Memory B cell (primary cell): Measurements from ENCODE around the gene CD99L2.

ENCODE experiments used
- ATAC-seq: fragments of 150-1000 bp; cut with Tn5 transposase; 2 replicates; pipeline ENCODE4 v1.10.0; 2021; ENCODE audit warnings: low read depth, mild to moderate bottlenecking, moderate library complexity
- DNase-seq, 2 donors: peaks; one replicate each; pipeline ENCODE4 v3.0.0; 2022; ENCODE audit warnings: low spot score in 2 of 2
- H3K27ac Mint-ChIP-seq: one replicate; pipeline ENCODE4 v1.8.0; 2022; ENCODE audit warnings: mild to moderate bottlenecking, moderate library complexity, mixed read lengths
- H3K27me3 Mint-ChIP-seq: one replicate; pipeline ENCODE4 v1.8.0; 2022; ENCODE audit warnings: mixed read lengths
- H3K36me3 Mint-ChIP-seq: one replicate; pipeline ENCODE4 v1.8.0; 2022; ENCODE audit warnings: mild to moderate bottlenecking, mixed read lengths
- H3K4me1 Mint-ChIP-seq: one replicate; pipeline ENCODE4 v1.8.0; 2022; ENCODE audit warnings: mixed read lengths
- H3K4me3 Mint-ChIP-seq: one replicate; pipeline ENCODE4 v1.8.0; 2022; ENCODE audit warnings: mild to moderate bottlenecking, moderate library complexity, mixed read lengths
- H3K9me3 Mint-ChIP-seq: one replicate; pipeline ENCODE4 v1.8.0; 2022; ENCODE audit warnings: mixed read lengths

Gene CD99L2

GRCh38 chrX:150774798-150775568, 123.5 kb downstream of the CD99L2 start:
- Mint-ChIP-seq H3K36me3 (peaks cover 3% of the 10 kb centered on the region), H3K4me1 (peaks cover 5% of the 10 kb centered on the region), H3K4me3 (no peak overlapping the region), H3K9me3 (no peaks in the 10 kb centered on the region), H3K27me3 (no peaks in the 10 kb centered on the region), H3K27ac (no peak overlapping the region)
- ATAC-seq (no peak), DNase-seq (no peak)

DNA sequence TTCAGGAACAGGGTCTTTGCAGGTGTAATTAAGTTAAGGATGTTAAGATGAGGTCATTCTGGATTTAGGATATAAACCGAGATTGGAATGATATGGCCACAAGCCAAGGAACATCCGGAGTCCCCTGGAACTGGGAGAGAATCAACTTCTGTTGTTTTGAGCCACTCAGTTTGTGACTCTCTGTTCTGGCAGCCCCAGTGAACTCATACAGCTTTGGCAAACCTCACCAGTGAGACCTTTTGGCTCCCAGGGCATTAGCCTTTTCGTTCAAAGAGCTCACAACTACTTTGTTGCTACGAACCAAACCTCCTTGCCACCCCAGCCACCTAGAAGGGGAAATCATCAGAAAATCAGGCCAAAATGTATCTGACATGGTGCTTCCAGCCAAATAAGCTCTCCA, 124.8 kb downstream of the CD99L2 start:
- Mint-ChIP-seq H3K4me1 (peaks cover 4% of the 10 kb centered on the region), H3K4me3 (no peak overlapping the region), H3K36me3 (peaks cover 3% of the 10 kb centered on the region), H3K9me3 (no peaks in the 10 kb centered on the region), H3K27me3 (no peaks in the 10 kb centered on the region), H3K27ac (no peak overlapping the region)
- no peak for DNase-seq
- no peak for ATAC-seq

DNA sequence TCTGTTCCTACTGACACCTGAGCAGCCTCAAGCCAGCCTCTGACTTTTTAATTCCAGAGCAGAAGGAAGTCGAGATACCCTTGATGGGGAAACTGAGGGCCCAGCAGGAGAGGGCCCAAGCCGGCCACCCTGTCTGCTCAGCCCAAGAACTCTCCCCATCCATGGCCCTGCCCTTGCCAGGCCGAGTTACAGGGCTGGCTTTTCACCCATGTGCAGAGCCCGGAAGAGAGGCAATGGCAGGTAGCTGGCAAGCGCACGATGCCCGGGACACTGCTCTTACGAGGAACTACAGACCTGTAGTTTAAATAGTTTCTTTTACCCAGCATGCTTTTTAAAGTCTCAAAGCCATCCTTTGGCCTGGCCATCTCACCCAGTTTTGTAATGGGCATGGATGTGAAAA, 125.4 kb downstream of the CD99L2 start:
- no peak overlapping the region for H3K4me3 Mint-ChIP-seq
- H3K27me3 Mint-ChIP-seq = no peaks in the 10 kb centered on the region
- no peaks in the 10 kb centered on the region for H3K9me3 Mint-ChIP-seq
- H3K36me3 Mint-ChIP-seq = peaks cover 3% of the 10 kb centered on the region
- H3K27ac Mint-ChIP-seq = no peak overlapping the region
- peaks cover 4% of the 10 kb centered on the region for H3K4me1 Mint-ChIP-seq
- ATAC-seq (no peak), DNase-seq (no peak)

DNA sequence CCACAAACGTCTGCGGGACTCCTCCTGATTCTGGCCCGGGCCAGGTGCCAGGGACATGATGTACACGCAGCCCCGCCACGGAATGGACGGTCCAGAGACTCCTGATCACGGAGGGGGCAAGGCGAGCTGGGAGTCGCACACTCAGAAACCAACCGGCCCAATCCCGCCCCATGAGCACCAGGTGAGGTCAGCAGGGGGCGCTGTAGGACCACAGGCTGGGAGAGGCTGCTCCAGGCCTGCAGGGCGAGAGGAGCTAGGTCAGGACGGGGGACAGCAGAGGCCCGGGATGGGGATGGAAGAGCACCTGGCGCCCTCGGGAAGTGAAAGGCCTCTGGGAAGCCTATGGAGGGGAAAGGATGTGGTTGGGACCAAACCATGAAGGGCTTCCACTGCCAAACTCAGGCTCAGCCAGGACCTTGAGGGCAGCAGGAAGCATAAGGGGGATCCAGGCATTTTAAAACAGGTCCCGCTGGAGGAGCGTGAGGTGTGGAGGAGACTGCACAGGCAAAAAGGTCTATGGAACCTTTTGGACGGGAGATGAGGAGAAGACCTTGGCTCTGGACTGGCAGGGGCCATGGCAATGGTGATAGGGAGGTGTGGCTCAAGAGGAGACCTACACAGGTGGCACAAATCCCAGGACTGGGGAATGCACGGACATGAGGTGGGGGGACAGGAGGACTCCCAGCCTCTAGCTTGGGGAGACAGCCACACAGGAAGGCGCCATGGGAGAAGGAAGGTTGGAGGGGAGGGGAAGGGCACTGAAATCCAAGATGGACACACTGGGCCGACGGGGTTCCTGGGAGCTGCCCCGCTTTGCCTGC, 126.1 kb downstream of the CD99L2 start:
- Mint-ChIP-seq H3K27me3 (no peaks in the 10 kb centered on the region), H3K27ac (no peak overlapping the region)

GRCh38 chrX:150771116-150771515, 127.4 kb downstream of the CD99L2 start:
- peaks cover 4% of the 10 kb centered on the region for H3K4me1 Mint-ChIP-seq
- no peaks in the 10 kb centered on the region for H3K27me3 Mint-ChIP-seq
- H3K36me3 Mint-ChIP-seq = no peaks in the 10 kb centered on the region
- no peaks in the 10 kb centered on the region for H3K9me3 Mint-ChIP-seq
- DNase-seq (no peak), ATAC-seq (no peak)
- no peak overlapping the region for H3K27ac Mint-ChIP-seq
- H3K4me3 Mint-ChIP-seq = no peak overlapping the region

More for the DNA sequence above, 126.1 kb downstream of the CD99L2 start:
- Mint-ChIP-seq H3K36me3 (peaks cover 3% of the 10 kb centered on the region), H3K4me3 (no peak overlapping the region), H3K9me3 (no peaks in the 10 kb centered on the region), H3K4me1 (peaks cover 4% of the 10 kb centered on the region)
- peak; percentile 59 to 71 for DNase-seq
- peak; percentile 75 for ATAC-seq

- no peaks in the 10 kb centered on the region for H3K9me3 Mint-ChIP-seq
- ATAC-seq = no peak
- peaks cover 4% of the 10 kb centered on the region for H3K4me1 Mint-ChIP-seq
- H3K27ac Mint-ChIP-seq = no peak overlapping the region
- no peaks in the 10 kb centered on the region for H3K36me3 Mint-ChIP-seq
- H3K4me3 Mint-ChIP-seq = no peak overlapping the region
- H3K27me3 Mint-ChIP-seq = no peaks in the 10 kb centered on the region
- DNase-seq = no peak
Observed at GRCh38 chrX:150770623-150771022, 127.8 kb downstream of the CD99L2 start.

- Mint-ChIP-seq H3K4me3 (no peak overlapping the region), H3K9me3 (no peaks in the 10 kb centered on the region), H3K4me1 (peaks cover 4% of the 10 kb centered on the region), H3K27ac (no peak overlapping the region), H3K36me3 (no peaks in the 10 kb centered on the region), H3K27me3 (no peaks in the 10 kb centered on the region)
- DNase-seq (no peak), ATAC-seq (no peak)
Observed at GRCh38 chrX:150769408-150769807, 129.1 kb downstream of the CD99L2 start.

- Mint-ChIP-seq H3K36me3 (no peaks in the 10 kb centered on the region), H3K9me3 (no peaks in the 10 kb centered on the region), H3K4me3 (no peak overlapping the region), H3K27ac (no peak overlapping the region), H3K4me1 (peaks cover 4% of the 10 kb centered on the region), H3K27me3 (no peaks in the 10 kb centered on the region)
- DNase-seq = no peak
- no peak for ATAC-seq
Observed at GRCh38 chrX:150768580-150769190, 129.8 kb downstream of the CD99L2 start.

DNA sequence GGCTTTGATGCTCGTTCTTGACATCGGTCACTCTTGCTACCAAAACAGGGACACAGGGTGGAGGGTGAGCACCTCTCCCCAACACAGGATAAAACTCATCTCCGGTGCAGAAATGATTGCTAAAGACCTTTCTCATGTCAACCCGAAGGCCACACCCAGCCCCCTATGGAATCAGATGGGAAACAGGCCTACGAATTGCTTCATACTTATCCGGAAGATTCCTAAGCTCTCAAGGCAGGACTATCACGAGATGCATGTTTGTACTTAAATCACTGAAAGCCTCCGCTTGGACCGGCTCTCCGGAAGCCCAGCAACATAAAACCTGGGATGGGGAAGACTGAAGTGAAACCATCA, 130.4 kb downstream of the CD99L2 start:
- no peaks in the 10 kb centered on the region for H3K36me3 Mint-ChIP-seq
- no peaks in the 10 kb centered on the region for H3K9me3 Mint-ChIP-seq
- no peaks in the 10 kb centered on the region for H3K27me3 Mint-ChIP-seq
- DNase-seq (no peak), ATAC-seq (no peak)
- H3K4me1 Mint-ChIP-seq = peaks cover 4% of the 10 kb centered on the region
- no peak overlapping the region for H3K27ac Mint-ChIP-seq
- H3K4me3 Mint-ChIP-seq = no peak overlapping the region

DNA sequence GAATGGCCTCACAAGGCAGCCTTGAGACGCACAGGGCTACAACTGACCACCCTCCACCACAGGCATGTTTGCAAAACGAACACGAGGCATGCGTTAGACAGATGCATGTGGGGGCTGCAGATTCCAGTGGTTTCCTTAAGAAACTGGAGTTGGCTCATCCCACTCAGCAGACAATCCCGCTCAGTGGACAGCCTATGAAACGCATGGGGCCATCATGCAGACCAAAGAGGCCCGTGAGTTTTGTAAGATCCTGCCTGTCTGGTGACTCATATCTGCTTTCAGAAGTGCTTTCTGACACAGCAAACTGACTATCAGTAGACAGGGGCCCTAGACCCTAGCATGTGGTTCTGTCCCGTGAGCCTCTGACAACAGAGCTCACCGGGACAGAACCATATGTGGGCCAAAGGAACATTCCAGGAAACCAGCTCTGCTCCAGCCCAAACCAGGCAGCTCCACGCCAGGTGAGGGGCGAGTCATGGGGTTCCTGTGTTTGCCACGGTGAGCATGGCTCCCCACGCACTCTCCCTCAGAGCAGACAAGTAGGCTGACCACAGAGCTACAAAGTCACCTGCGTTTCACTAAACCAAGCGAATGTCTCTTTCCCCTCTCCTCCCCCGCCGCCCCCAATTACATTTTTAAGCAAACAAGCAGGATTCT, 130.9 kb downstream of the CD99L2 start:
- no peak for DNase-seq
- Mint-ChIP-seq H3K4me3 (no peak overlapping the region), H3K36me3 (peaks cover under 1% of the 10 kb centered on the region), H3K27ac (no peak overlapping the region), H3K4me1 (peaks cover 4% of the 10 kb centered on the region), H3K9me3 (no peaks in the 10 kb centered on the region), H3K27me3 (no peaks in the 10 kb centered on the region)
- ATAC-seq = no peak

GRCh38 chrX:150767045-150767395, 131.4 kb downstream of the CD99L2 start:
- ATAC-seq (no peak), DNase-seq (no peak)
- Mint-ChIP-seq H3K27me3 (no peaks in the 10 kb centered on the region), H3K9me3 (no peaks in the 10 kb centered on the region), H3K4me1 (no peaks in the 10 kb centered on the region), H3K27ac (no peak overlapping the region), H3K4me3 (no peak overlapping the region), H3K36me3 (peaks cover 2% of the 10 kb centered on the region)

DNA sequence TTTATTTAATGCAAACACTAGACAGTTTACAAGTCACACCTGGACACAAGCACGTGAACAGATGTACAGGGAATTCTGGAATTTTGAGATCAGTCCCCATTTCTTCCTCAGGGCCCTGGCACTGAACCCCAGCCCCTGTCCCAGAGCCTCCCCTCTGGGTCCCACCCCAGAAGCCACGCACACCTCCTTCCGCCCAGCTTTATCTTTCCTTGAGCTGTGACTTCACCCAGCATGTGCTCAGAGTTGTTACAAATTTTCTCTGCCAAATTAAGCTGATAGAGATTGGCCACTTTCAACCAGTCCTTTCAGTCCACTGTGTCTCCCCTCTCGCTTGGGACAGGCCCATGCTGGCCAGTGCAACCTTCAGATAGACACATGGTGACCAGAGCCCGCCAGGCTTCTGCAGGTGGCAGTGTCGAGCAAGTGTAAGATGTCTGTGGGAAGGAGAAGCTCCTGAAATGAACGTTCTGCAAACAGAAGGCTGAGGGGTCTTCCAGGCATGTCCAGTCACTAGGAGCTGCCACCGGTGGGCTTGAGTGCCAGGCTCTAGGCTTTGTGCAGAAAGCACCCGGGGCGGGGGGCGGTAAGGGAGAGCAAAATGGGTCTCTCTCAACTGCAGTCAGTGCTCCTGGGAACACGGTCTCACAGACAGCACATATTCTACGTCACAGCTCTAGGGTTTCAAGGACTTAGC, 132.0 kb downstream of the CD99L2 start:
- Mint-ChIP-seq H3K27ac (no peak overlapping the region), H3K4me1 (no peaks in the 10 kb centered on the region), H3K36me3 (peaks cover 2% of the 10 kb centered on the region), H3K27me3 (no peaks in the 10 kb centered on the region), H3K4me3 (no peak overlapping the region), H3K9me3 (no peaks in the 10 kb centered on the region)
- ATAC-seq (no peak), DNase-seq (no peak)

DNA sequence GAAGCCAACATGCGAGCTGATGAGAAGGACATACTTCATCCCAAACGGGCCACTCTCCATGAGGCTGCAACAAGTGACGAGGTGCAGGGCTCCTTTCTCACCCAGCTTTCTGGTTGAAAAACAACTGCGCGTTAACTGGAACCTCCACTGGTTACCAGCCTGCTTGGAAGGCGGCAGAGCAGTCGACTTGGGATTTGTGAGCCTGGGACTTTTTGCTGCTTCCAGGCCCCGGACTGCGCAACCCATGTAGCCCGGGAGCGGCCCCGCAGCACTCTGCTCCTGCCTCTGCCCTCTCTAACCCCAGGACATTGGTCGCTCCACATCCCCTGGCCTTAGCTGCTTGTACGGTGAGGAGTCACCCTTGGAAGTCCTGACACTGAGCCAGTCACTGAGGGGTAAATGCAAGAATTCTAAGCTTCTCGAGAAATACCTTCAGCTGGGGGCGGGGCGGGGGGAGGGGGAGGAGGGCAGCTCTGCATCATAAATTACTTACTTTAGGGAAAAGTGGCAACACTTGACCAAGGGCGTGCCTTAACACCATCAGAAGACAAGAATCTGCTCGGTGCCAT, 132.6 kb downstream of the CD99L2 start:
- Mint-ChIP-seq H3K4me1 (no peaks in the 10 kb centered on the region), H3K9me3 (no peaks in the 10 kb centered on the region), H3K36me3 (peaks cover 2% of the 10 kb centered on the region), H3K27me3 (no peaks in the 10 kb centered on the region), H3K27ac (no peak overlapping the region), H3K4me3 (no peak overlapping the region)
- no peak for DNase-seq
- ATAC-seq = no peak
